GM18507 (cell line): Measurements from ENCODE around the gene RAD18.

Experiments used
- DNase-seq: peaks from one replicate; pipeline ENCODE4 v3.0.0; 2011; ENCODE audit warnings: low read depth; ENCODE audit not compliant: insufficient read length; ENCODE audit errors: extremely low spot score
- FAIRE-seq: peaks from 2 replicates; lab custom pipeline; 2011; peaks lifted over from hg19 to GRCh38; lab: Jason Lieb, UNC

Gene RAD18

DNA sequence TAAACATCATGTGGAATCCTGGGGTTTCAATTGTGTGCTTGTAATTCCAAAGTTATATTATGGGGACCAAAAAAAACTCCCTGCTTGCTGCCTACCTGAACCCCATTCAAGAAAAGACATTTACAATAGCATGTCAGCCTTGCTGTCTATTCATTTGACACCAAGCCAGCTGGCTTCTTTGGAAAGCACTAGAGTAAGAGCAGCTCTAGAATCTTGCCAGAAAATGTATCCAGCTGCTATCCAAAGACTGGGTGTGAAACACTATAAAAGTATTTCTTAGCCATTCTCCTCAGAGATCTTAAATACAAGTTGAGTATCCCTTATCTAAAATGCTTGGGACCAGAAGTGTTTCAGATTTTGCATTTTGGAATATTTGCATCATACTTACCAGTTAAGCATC, 87.4 kb downstream of the RAD18 start:
- no peak for FAIRE-seq
- DNase-seq, result no peak

- FAIRE-seq, result no peak
- DNase-seq, result no peak
Measured at GRCh38 chr3:8873740-8874139, 89.5 kb downstream of the RAD18 start.

DNA sequence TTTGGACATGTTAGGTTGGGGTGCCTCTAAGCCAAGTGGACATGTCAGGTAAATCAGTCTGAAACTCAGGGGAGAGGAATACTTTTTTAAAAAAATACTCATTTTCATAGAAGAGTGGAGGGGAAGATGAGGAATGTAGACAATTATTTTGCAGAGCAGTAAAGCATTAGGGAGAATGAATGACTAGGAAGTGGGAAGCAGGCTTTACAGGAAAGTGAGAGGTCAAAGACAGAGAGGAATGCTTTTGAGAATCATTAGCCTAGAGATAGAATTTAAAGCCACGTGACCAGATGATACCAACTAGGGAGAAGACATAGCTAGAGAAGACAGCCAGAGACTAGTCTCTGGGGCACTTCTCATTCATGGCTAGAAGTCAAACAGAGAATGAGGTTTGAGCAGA, 91.0 kb downstream of the RAD18 start:
- FAIRE-seq, result no peak
- DNase-seq, result no peak

DNA sequence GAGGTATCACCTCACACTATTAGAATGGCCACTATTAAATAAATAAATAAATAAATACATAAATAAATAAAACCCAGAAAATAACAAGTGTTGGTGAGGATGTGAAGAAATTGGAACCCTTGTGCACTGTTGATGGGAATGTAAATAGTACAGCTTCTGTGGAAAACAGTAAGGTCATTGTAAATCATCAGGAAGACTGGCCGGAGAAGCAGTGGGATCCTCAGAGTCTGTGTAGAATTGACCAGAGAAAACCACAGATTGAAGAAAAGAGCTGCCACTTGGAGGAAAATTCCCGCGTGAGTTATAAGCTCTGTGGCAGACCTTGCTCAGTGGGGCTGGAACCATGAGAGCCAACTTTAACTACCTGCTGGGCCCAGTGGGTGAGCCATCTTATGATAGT, 92.0 kb downstream of the RAD18 start:
- no peak for FAIRE-seq
- no peak for DNase-seq

DNA sequence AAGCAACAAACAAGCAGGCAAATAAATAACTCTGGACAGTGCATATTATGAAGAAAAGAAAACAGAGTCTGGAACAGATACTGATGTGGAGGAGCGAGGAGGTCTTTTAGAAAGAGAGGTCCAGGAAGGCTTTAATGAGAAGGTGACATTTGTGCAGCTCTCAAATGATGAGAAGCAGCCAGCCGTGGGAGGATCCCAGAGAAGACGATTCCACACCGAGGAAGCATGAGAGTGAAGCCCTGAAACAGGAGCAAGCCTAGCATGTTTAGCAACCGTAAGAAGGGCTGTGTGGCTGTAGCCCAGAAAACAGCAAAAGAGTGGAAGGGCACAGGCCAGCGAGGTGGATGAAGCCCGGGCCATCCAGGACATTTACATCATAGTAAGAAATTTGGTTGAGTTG, 93.1 kb downstream of the RAD18 start:
- DNase-seq (no peak), FAIRE-seq (no peak)

- FAIRE-seq, result no peak
Measured at GRCh38 chr3:8869613-8870012, 93.7 kb downstream of the RAD18 start.

GRCh38 chr3:8868996-8869395, 94.3 kb downstream of the RAD18 start:
- DNase-seq, result no peak
- FAIRE-seq, result no peak

More at GRCh38 chr3:8869613-8870012, 93.7 kb downstream of the RAD18 start:
- no peak for DNase-seq

DNA sequence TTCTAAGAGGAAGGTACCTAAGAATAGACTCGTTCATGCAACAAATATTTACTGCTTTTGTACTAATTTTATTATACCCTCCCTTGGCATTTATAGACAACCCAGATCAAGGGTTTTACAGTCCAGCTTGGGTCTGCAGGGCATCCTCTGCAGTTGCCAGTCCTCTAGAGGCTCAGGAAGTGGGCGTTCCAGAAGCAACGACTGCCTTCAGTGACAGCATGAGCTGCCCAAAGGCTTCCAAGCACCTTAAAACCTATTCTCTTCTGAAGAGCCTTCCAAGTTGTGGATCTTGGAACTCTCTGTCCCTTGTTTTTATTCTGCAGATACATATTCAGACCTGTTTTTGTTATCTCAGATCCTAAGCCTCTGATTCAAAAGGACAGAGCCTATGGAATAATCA, 95.6 kb downstream of the RAD18 start:
- DNase-seq (no peak), FAIRE-seq (no peak)

- FAIRE-seq (no peak), DNase-seq (no peak)
Measured at GRCh38 chr3:8865697-8866096, 97.6 kb downstream of the RAD18 start.

- DNase-seq (no peak), FAIRE-seq (no peak)
Measured at GRCh38 chr3:8864402-8865350, 98.6 kb downstream of the RAD18 start.

DNA sequence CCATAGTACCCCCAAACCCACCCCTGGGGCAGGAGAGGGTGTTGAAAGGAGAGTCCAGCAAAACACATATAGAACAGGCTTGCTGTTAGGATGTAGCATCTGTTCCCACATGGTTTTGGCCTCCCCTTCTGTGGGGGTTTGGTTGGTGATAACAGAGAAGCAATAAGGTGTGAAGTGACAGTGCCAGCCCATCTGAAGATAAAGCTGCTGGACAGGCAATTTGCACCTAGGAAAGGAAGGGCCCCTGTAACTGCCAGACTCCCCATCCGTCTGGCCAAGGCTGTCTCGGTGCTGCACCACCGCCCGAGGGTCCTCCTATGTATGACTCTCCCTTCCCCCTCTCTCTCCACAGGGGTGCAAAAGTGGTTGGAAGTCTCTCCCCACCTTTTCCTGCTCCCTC, 99.4 kb downstream of the RAD18 start:
- no peak for DNase-seq
- FAIRE-seq, result no peak

GRCh38 chr3:8857720-8858367, 105.4 kb downstream of the RAD18 start:
- no peak for FAIRE-seq
- no peak for DNase-seq

DNA sequence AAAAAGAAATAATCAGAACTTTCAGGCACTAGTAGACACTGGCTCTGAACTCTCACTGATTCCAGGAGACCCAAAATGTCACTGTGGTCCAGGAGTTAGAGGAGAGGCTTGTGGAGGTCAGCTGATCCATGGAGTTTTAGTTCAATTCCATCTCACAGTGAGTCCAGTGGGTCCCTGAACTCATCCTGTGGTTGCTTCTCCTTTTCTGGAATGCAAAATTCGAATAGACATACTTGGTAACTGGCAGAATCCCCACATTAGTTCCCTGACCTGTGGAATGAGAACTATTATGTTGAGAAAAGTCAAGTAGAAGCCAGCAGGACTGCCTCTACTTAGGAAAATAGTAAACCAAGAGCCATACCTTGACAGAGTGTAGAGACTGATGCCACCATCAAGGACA, 106.6 kb downstream of the RAD18 start:
- FAIRE-seq (no peak), DNase-seq (no peak)

GRCh38 chr3:8856071-8856470, 107.2 kb downstream of the RAD18 start:
- FAIRE-seq, result no peak

GRCh38 chr3:8854656-8855055, 108.6 kb downstream of the RAD18 start:
- no peak for FAIRE-seq
- DNase-seq, result no peak

More at GRCh38 chr3:8856071-8856470, 107.2 kb downstream of the RAD18 start:
- DNase-seq, result no peak

DNA sequence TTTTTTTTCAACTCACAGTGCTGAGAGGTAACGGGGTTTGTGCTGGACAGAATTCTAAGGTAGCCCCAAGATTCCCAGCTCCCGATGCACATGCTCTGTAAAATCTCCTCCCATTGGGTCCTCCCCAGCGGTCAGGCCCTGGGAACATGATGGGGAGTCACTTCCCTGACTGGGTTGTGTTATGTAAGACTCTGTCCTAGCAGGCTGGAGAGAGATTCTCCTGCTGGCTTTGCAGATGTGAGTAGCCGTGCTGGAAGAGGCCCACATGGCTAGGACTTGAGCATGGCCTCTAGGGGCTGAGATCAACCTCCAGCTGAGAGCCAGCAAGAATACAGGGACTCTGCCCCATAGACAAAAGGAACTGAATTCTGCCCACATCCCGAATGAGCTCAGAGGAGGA, 110.2 kb downstream of the RAD18 start:
- FAIRE-seq (no peak), DNase-seq (no peak)

DNA sequence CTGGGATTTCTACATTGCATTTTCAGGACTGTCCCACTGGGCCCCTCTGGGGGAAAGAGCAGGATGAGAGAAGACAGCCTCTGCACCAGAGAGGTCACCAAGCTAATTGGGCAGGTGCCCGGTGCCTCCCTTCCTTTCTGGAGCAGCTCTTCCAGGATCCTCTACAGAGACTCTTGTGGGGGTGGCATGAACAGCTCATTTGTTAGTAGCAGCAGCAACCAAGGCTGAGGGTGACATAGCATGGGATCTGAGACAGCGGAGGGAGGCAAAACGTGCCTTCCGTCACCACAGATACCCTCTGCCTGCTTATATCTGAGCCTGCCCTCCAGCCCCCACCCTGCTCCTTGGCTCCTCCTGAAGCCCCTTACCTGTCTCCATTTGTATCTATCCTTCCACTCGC, 110.8 kb downstream of the RAD18 start:
- FAIRE-seq (no peak), DNase-seq (no peak)

DNA sequence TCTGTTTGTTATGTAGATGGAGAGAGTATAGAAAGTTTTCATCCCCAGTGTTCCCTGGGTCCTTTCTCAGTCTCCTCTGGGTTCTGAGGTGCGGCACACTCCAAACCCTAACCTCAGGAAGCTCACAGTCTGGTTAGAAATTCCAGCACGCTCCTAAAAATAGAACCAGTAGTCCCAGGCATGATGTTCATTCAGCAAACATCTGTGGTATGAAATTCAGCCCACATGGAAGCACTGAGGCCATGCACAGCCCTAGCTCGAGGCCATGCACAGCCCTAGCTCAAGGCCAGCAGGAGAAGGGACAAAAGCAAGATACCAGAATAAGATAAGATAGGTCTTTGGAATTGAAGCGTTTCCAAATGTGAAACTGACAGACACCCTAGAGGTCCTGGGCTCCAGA, 111.6 kb downstream of the RAD18 start:
- no peak for FAIRE-seq

GRCh38 chr3:8848696-8849131, 114.6 kb downstream of the RAD18 start:
- no peak for DNase-seq
- no peak for FAIRE-seq

More for the DNA sequence above, 111.6 kb downstream of the RAD18 start:
- DNase-seq, result no peak

DNA sequence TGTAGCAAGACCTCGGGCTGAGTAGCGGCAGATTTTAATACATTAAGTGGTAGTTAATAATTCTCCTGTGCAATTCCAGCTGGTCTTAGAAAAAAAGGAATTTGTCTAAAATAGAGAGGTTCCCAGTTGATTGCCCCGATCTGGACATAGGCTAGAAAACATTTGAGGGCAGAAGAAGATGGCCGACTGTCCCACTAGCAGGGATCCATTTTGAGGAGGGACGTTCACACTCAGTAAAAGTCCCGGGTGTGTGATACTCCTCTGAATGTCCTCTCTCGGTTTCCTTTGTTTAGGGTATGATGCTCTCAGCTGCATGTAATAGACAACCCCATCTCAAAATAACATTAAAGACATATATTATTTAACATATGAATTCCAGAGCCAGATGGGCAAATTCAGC, 116.0 kb downstream of the RAD18 start:
- DNase-seq (no peak), FAIRE-seq (no peak)

- DNase-seq (no peak), FAIRE-seq (no peak)
Measured at GRCh38 chr3:8846176-8846575, 117.1 kb downstream of the RAD18 start.
